Neuronal stem cell (in vitro differentiated cells): Measurements from ENCODE around the gene SYNPO2.
A peak's percentile ranks its signal among the peaks of the same experiment; 100 is the strongest.
"Not testable (repeated sequence)": the region's sequence is repeated elsewhere in the genome, so short reads cannot be mapped to it uniquely, and the experiment has no call there.

ENCODE experiments used
- DNase-seq: peaks from one replicate; pipeline ENCODE4 v3.0.0-alpha.2; 2013; ENCODE audit warnings: low spot score
- H2AFZ ChIP-seq: one replicate; pipeline ENCODE4 v1.6.1; 2013; ENCODE audit warnings: mild to moderate bottlenecking, low read length, inconsistent platforms
- H2AK5ac ChIP-seq: 2 replicates; pipeline ENCODE4 v1.6.1; 2013; ENCODE audit warnings: low read depth, mild to moderate bottlenecking, inconsistent platforms, low read length, moderate library complexity, mixed read lengths
- H2BK120ac ChIP-seq: 2 replicates; pipeline ENCODE4 v1.6.1; 2013; ENCODE audit warnings: low read depth, mild to moderate bottlenecking, inconsistent platforms, low read length, moderate library complexity, mixed read lengths
- H2BK12ac ChIP-seq: one replicate; pipeline ENCODE4 v1.6.1; 2013; ENCODE audit warnings: low read length, inconsistent platforms
- H2BK15ac ChIP-seq: 2 replicates; pipeline ENCODE4 v1.6.1; 2013; ENCODE audit warnings: mild to moderate bottlenecking, low read length, inconsistent platforms, mixed read lengths
- H2BK5ac ChIP-seq: one replicate; pipeline ENCODE4 v1.6.1; 2013; ENCODE audit warnings: inconsistent platforms, mild to moderate bottlenecking, low read length, moderate library complexity
- H3K14ac ChIP-seq: one replicate; pipeline ENCODE4 v1.6.1; 2013; ENCODE audit warnings: low read length, inconsistent platforms
- H3K18ac ChIP-seq: 2 replicates; pipeline ENCODE4 v1.6.1; 2013; ENCODE audit warnings: low read length, inconsistent platforms
- H3K23ac ChIP-seq: 2 replicates; pipeline ENCODE4 v1.6.1; 2013; ENCODE audit warnings: low read depth, mild to moderate bottlenecking, mixed read lengths, low read length, inconsistent platforms; ENCODE audit not compliant: poor library complexity
- H3K27ac ChIP-seq: replicated peaks from 3 replicates; pipeline ENCODE4 v1.5.1; 2013; ENCODE audit warnings: low read length, inconsistent platforms
- H3K27me3 ChIP-seq, 3 experiments: 2 replicates each; pipeline ENCODE4 v1.6.1; 2013; ENCODE audit warnings: low read length in 3 of 3, mild to moderate bottlenecking in 2 of 3, inconsistent platforms in 1 of 3, low read depth in 1 of 3, mixed read lengths in 1 of 3, moderate library complexity in 1 of 3; ENCODE audit not compliant: control insufficient read depth in 3 of 3, insufficient read depth in 3 of 3
- H3K36me3 ChIP-seq, 2 donors: replicated peaks in 1 of 2; 2 replicates each; pipeline ENCODE4 v1.6.1; 2013; ENCODE audit warnings: low read length in 2 of 2; ENCODE audit not compliant: control insufficient read depth in 2 of 2, insufficient read depth in 2 of 2
- H3K4ac ChIP-seq: 2 replicates; pipeline ENCODE4 v1.6.1; 2013; ENCODE audit warnings: inconsistent platforms, mild to moderate bottlenecking, low read length, moderate library complexity
- H3K4me1 ChIP-seq, 2 donors: 1 replicate in 1 of 2; 2 replicates in 1 of 2; pipeline ENCODE4 v1.6.1; 2013; ENCODE audit warnings: low read length in 2 of 2, low read depth in 1 of 2; ENCODE audit not compliant: control insufficient read depth in 2 of 2, insufficient read depth in 1 of 2
- H3K4me2 ChIP-seq: one replicate; pipeline ENCODE4 v1.6.1; 2013; ENCODE audit warnings: mild to moderate bottlenecking, low read length, inconsistent platforms; ENCODE audit not compliant: insufficient read depth, poor library complexity, severe bottlenecking
- H3K4me3 ChIP-seq, 2 donors: 2 replicates each; pipeline ENCODE4 v1.5.1; 2013; ENCODE audit warnings: low read length in 2 of 2, mild to moderate bottlenecking in 2 of 2, inconsistent platforms in 1 of 2, moderate library complexity in 1 of 2
- H3K79me1 ChIP-seq: one replicate; pipeline ENCODE4 v1.6.1; 2013; ENCODE audit warnings: low read depth, mild to moderate bottlenecking, inconsistent platforms, low read length, moderate library complexity
- H3K9ac ChIP-seq: one replicate; pipeline ENCODE4 v1.6.1; 2013; ENCODE audit warnings: mild to moderate bottlenecking, low read depth, low read length, inconsistent platforms; ENCODE audit not compliant: poor library complexity
- H3K9me3 ChIP-seq, 2 donors: replicated peaks in 1 of 2; 2 replicates each; pipeline versions ENCODE3 to v1.6.1; 2013; ENCODE audit warnings: low read length in 2 of 2, mild to moderate bottlenecking in 2 of 2, inconsistent platforms in 1 of 2, low read depth in 1 of 2, mixed read lengths in 1 of 2, moderate library complexity in 1 of 2; ENCODE audit not compliant: control insufficient read depth in 2 of 2, insufficient read depth in 1 of 2
- H4K8ac ChIP-seq: one replicate; pipeline ENCODE4 v1.6.1; 2013; ENCODE audit warnings: low read depth, mild to moderate bottlenecking, inconsistent platforms, low read length, moderate library complexity
- H4K91ac ChIP-seq: one replicate; pipeline ENCODE4 v1.6.1; 2013; ENCODE audit warnings: low read length, low read depth, mild to moderate bottlenecking, inconsistent platforms; ENCODE audit not compliant: poor library complexity
- WGBS, 2 donors: extraction: QIAGEN DNeasy Blood & Tissue Kit; methylation state at CpG; one replicate each; pipeline ENCODE4 v1.1.7; 2013; ENCODE audit warnings: missing lambda C conversion rate in 2 of 2, mixed read lengths in 1 of 2; ENCODE audit not compliant: insufficient read length in 2 of 2, insufficient replicate concordance in 1 of 2; ENCODE audit errors: extremely low coverage in 2 of 2; 5-methylcytosine and 5-hydroxymethylcytosine counted together

SYNPO2 gene

GRCh38 chr4:119067125-119067524 is 178.5 kb downstream of the SYNPO2 start:
- not testable (repeated sequence) for H3K9ac ChIP-seq, H3K4ac ChIP-seq, H4K91ac ChIP-seq, H2BK120ac ChIP-seq, H3K4me2 ChIP-seq, H3K9me3 ChIP-seq, H3K27me3 ChIP-seq, H2AK5ac ChIP-seq, H3K18ac ChIP-seq, H3K23ac ChIP-seq, DNase-seq, H2BK12ac ChIP-seq, H4K8ac ChIP-seq, H3K36me3 ChIP-seq, H2BK15ac ChIP-seq, H3K27ac ChIP-seq, H3K14ac ChIP-seq, H2BK5ac ChIP-seq, H3K79me1 ChIP-seq, H3K4me1 ChIP-seq
- no CpG with 5 or more reads among the region's 12 CpGs for WGBS, 2 donors
- peak overlapping the region; percentile 53 for H2AFZ ChIP-seq
- H3K4me3 ChIP-seq = peak overlapping the region in 1 of 2 donors; percentile 17

GRCh38 chr4:119067670-119068360 is 179.2 kb downstream of the SYNPO2 start:
- not testable (repeated sequence) for H2BK5ac ChIP-seq, H3K9ac ChIP-seq, H3K23ac ChIP-seq, H3K14ac ChIP-seq, H3K79me1 ChIP-seq, H2AK5ac ChIP-seq, H3K27me3 ChIP-seq, H2BK120ac ChIP-seq, H3K36me3 ChIP-seq, DNase-seq, H3K4me1 ChIP-seq, H3K9me3 ChIP-seq, H3K27ac ChIP-seq, H2BK15ac ChIP-seq, H3K18ac ChIP-seq, H4K8ac ChIP-seq, H2BK12ac ChIP-seq, H4K91ac ChIP-seq, H3K4ac ChIP-seq
- Histone ChIP-seq H3K4me2 (peak overlapping the region; percentile 33), H3K4me3 (peak overlapping the region; percentile 37 to 62), H2AFZ (peak overlapping the region; percentile 78)
- WGBS, 2 donors = no CpG with 5 or more reads among the region's 17 CpGs

- no CpG with 5 or more reads among the region's 3 CpGs for WGBS, 2 donors
- Histone ChIP-seq H2BK120ac (no peak overlapping the region), H3K79me1 (no peaks in the 10 kb centered on the region), H3K23ac (no peak overlapping the region), H3K4ac (no peak overlapping the region), H3K14ac (no peak overlapping the region), H2BK5ac (no peak overlapping the region), H4K91ac (no peak overlapping the region), H3K9me3 (peaks cover 0 to 4% of the 10 kb centered on the region in 2 donors), H3K18ac (no peak overlapping the region), H3K4me1 (no peaks in the 10 kb centered on the region), H2BK12ac (no peak overlapping the region), H3K36me3 (no peaks in the 10 kb centered on the region), H3K27ac (no peak overlapping the region), H3K4me2 (no peak overlapping the region), H3K9ac (no peak overlapping the region), H2BK15ac (no peak overlapping the region), H2AFZ (no peak overlapping the region), H3K4me3 (no peak overlapping the region), H3K27me3 (peaks cover 0 to 6% (median 0%) of the 10 kb centered on the region in 3 experiments), H4K8ac (no peak overlapping the region), H2AK5ac (no peak overlapping the region)
- no peak for DNase-seq
Observed at GRCh38 chr4:119068529-119068962, 179.9 kb downstream of the SYNPO2 start.

GRCh38 chr4:119070301-119070700 is 181.6 kb downstream of the SYNPO2 start:
- Histone ChIP-seq H3K27me3 (peaks cover 0 to 6% (median 0%) of the 10 kb centered on the region in 3 experiments), H3K9me3 (peaks cover 0 to 4% of the 10 kb centered on the region in 2 donors), H3K36me3 (no peaks in the 10 kb centered on the region), H3K79me1 (no peaks in the 10 kb centered on the region), H2AK5ac (no peak overlapping the region), H2AFZ (no peak overlapping the region), H3K9ac (no peak overlapping the region), H3K4me1 (no peaks in the 10 kb centered on the region), H2BK12ac (no peak overlapping the region), H3K4me3 (no peak overlapping the region), H3K4me2 (no peak overlapping the region), H2BK120ac (no peak overlapping the region), H2BK5ac (no peak overlapping the region), H3K23ac (no peak overlapping the region), H3K4ac (no peak overlapping the region), H4K8ac (no peak overlapping the region), H3K14ac (no peak overlapping the region), H3K27ac (no peak overlapping the region), H4K91ac (no peak overlapping the region), H2BK15ac (no peak overlapping the region), H3K18ac (no peak overlapping the region)
- no CpG with 5 or more reads among the region's 4 CpGs for WGBS, 2 donors
- no peak for DNase-seq
